HepG2 (cell line): Measurements from ENCODE around the gene SARS2. TPM values are rescaled to one million over a fixed set of nuclear protein-coding genes. Genes with fewer than 3 reads are reported as not detected.
A peak's percentile ranks its signal among the peaks of the same experiment; 100 is the strongest.

Experiments
- DR1 ChIP-seq: sonication (generic); formaldehyde crosslinking; IDR thresholded peaks from 2 replicates; pipeline ENCODE4 v1.8.0; 2021; ENCODE audit warnings: mild to moderate bottlenecking, missing genetic modification reagents, inconsistent platforms
- FOXO1 ChIP-seq: sonication (generic); formaldehyde crosslinking; IDR thresholded peaks from 2 replicates; pipeline ENCODE4 v1.4.0; 2020; ENCODE audit warnings: missing genetic modification reagents
- HINFP ChIP-seq: sonication (generic); formaldehyde crosslinking; IDR thresholded peaks from 2 replicates; pipeline ENCODE4 v1.4.0; 2020; ENCODE audit warnings: low read depth, mild to moderate bottlenecking, missing genetic modification reagents
- KDM2A ChIP-seq: sonication (generic); formaldehyde crosslinking; IDR thresholded peaks from 2 replicates; pipeline ENCODE4 v1.4.0; 2020; ENCODE audit warnings: low read depth, missing genetic modification reagents, borderline replicate concordance
- KDM5B ChIP-seq: sonication (generic); formaldehyde crosslinking; IDR thresholded peaks from 2 replicates; pipeline ENCODE4 v1.4.0; 2020; ENCODE audit warnings: missing genetic modification reagents, mild to moderate bottlenecking, borderline replicate concordance
- RARA ChIP-seq: IDR thresholded peaks from 2 replicates; pipeline ENCODE4 v1.6.1; 2016; ENCODE audit warnings: missing genetic modification reagents, missing compliant biosample characterization
- SOX13 ChIP-seq, 3 experiments: fragments of 450-650 bp in 1 of 3; sonication (generic) in 1 of 3; formaldehyde crosslinking in 1 of 3; IDR thresholded peaks in 2 of 3; conservative IDR thresholded peaks in 1 of 3; 2 replicates each; pipeline versions ENCODE4 v1.5.0 to v1.6.1; 2016 to 2020; ENCODE audit warnings: antibody characterized with exemption in 1 of 3, mild to moderate bottlenecking in 1 of 3, missing compliant biosample characterization in 1 of 3, missing genetic modification reagents in 1 of 3, moderate library complexity in 1 of 3
- ZNF318 ChIP-seq: sonication (generic); formaldehyde crosslinking; IDR thresholded peaks from 2 replicates; pipeline ENCODE4 v1.4.0; 2020; ENCODE audit warnings: mild to moderate bottlenecking, missing genetic modification reagents
- ZNF451 ChIP-seq: sonication (generic); formaldehyde crosslinking; IDR thresholded peaks from 2 replicates; pipeline ENCODE4 v1.5.0; 2020; ENCODE audit warnings: mild to moderate bottlenecking, missing genetic modification reagents
- polyA plus RNA-seq, 8 experiments: library from polyadenylated mRNA; depleted of rRNA in 3 of 8; stranded (reverse) in 7 of 8; unstranded in 1 of 8; fragments of >200 nt; fragmentation: Illumina TruSeq in 4 of 8; extraction: Trizol in 4 of 8; gene quantifications; 2 replicates each; pipeline versions ENCODE4 v1.2.1 to v1.2.3, GENCODE V29; 2011 to 2016; ENCODE audit warnings: low read depth in 4 of 8, missing spikeins in 1 of 8, mixed read lengths in 1 of 8; ENCODE audit not compliant: insufficient read depth in 1 of 8
- total RNA-seq, 5 experiments: library from RNA; depleted of rRNA; stranded (reverse); fragments of >200 nt; fragmentation: Illumina TruSeq; extraction: Trizol; gene quantifications; 2 replicates each; pipeline ENCODE4 v1.2.3, GENCODE V29; 2016; ENCODE audit warnings: low read depth in 1 of 5
- TF ChIP-seq, protein P1 (sequence below): IDR thresholded peaks from 2 replicates; pipeline ENCODE4 v1.6.1; 2016; ENCODE audit warnings: missing biosample characterization, missing genetic modification reagents, low read depth
- TF ChIP-seq, protein P2 (sequence below): IDR thresholded peaks from 2 replicates; pipeline ENCODE4 v1.6.1; 2016

The SARS2 gene
- total and polyA plus RNA-seq, 2 of the 13 experiments (the other 11 are each of a cell fraction or from before 2014, with no cell fraction given): 40.0 to 48.6 TPM

GRCh38 chr19:38899447-38900201, 30.9 kb downstream of the SARS2 start, which contains the start of the genes NFKBIB and SIRT2 (continued):
- TF ChIP-seq FOXO1 (CRISPR knock-in tag) (peak; percentile 17; the same call in 1 of the 2 replicates), SOX13 (IDR thresholded peaks at IDR 0.05) (no peak), SOX13 (CRISPR knock-in tag; conservative IDR thresholded peaks at IDR 0.05 in 1 of 2, IDR thresholded peaks at IDR 0.05 in 1 of 2) (peak in 1 of 2 experiments; percentile 27; a peak in 1 of 4 replicates), KDM5B (CRISPR knock-in tag) (peak; percentile 46; the same call in 1 of the 2 replicates), ZNF451 (CRISPR knock-in tag) (0 out of 2 replicates have a peak, but pooled peaks have one; percentile 35), ZNF318 (CRISPR knock-in tag) (no peak), DR1 (CRISPR knock-in tag) (no peak), HINFP (CRISPR knock-in tag) (0 out of 2 replicates have a peak, but pooled peaks have one; percentile 18), RARA (peak; percentile 29), KDM2A (CRISPR knock-in tag) (peak; percentile 85)
- TF ChIP-seq, protein P1, sequence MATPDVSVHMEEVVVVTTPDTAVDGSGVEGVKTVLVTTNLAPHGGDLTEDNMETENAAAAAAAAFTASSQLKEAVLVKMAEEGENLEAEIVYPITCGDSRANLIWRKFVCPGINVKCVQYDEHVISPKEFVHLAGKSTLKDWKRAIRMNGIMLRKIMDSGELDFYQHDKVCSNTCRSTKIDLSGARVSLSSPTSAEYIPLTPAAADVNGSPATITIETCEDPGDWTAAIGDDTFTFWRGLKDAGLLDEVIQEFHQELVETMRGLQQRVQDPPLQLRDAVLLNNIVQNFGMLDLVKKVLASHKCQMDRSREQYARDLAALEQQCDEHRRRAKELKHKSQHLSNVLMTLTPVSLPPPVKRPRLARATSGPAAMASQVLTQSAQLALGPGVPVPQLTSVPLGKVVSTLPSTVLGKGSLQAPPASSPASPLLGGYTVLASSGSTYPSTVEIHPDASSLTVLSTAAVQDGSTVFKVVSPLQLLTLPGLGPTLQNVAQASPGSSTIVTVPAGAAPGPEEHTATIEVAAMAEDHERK: peak; percentile 87
- TF ChIP-seq, protein P2, sequence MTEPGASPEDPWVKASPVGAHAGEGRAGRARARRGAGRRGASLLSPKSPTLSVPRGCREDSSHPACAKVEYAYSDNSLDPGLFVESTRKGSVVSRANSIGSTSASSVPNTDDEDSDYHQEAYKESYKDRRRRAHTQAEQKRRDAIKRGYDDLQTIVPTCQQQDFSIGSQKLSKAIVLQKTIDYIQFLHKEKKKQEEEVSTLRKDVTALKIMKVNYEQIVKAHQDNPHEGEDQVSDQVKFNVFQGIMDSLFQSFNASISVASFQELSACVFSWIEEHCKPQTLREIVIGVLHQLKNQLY: no peak
